ENCODE results near the gene ATP8B1. TPM values are rescaled to one million over a fixed set of nuclear protein-coding genes. Genes with fewer than 3 reads are reported as not detected.
"Not testable (repeated sequence)": the region's sequence is repeated elsewhere in the genome, so short reads cannot be mapped to it uniquely, and the experiment has no call there.

ATP8B1 gene
- total and polyA plus RNA-seq, 3 donors from 2014 or later: 1.6 to 3.0 (median 1.7) TPM

DNA sequence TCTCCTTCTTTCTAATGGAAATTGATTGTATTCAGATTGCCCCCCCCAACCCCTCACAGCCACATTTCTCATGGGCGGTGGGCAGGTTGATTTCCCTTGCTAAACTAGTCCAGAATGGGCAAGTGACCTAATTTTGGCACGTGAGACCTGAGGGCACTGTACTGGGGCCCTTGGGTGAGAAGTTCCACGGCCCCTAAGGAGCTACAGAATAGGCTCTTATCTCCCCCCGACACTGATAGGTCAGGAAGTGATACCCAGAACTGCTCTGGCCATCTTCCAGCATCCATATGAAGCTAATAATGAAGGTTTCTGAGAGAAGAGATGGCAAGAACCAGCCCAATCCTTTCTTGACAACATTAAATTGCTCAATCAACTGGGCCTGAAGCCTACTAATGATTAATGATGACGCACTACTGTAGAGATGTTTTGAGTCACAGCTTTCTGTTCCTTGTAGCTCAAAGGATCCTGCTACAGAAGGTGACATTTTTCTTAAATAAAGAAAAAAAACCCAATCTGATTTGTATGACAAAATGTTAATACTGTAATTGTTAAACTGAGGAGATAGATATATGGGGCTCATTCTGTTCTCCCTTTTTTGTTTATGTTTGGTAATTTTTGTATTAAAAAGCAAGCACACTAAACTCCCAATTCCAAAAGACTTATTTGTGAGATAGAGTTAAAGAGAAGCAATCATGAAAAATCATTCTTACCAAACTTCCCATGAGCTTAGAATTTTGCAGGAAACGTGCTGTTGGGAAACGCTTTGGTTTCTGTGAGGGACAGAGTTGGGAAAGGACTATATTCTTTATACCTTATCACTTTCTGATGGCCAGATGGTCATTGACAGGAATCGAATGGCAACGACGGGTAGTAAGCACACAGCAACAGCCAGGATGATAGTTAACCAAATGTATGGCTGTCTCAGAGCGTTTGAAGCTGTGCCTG lies 153.3 kb downstream of the ATP8B1 start:
- WGBS, 2 donors: 85 to 86% methylated on average over 11 of the region's 11 CpGs
- Histone ChIP-seq H3K9me3 (no peaks in the 10 kb centered on the region), H3K4me1 (no peaks in the 10 kb centered on the region), H3K4me3 (no peak overlapping the region), H3K27ac (no peak overlapping the region), H3K36me3 (ENCODE audit: low read depth, missing control alignments) (no peaks in the 10 kb centered on the region), H3K27me3 (no peaks in the 10 kb centered on the region)
- no peak for DNase-seq
- intact Hi-C loops (cut with DNase I; ENCODE audit: low total_unique reads): no loop called here
- TF ChIP-seq, protein P1, sequence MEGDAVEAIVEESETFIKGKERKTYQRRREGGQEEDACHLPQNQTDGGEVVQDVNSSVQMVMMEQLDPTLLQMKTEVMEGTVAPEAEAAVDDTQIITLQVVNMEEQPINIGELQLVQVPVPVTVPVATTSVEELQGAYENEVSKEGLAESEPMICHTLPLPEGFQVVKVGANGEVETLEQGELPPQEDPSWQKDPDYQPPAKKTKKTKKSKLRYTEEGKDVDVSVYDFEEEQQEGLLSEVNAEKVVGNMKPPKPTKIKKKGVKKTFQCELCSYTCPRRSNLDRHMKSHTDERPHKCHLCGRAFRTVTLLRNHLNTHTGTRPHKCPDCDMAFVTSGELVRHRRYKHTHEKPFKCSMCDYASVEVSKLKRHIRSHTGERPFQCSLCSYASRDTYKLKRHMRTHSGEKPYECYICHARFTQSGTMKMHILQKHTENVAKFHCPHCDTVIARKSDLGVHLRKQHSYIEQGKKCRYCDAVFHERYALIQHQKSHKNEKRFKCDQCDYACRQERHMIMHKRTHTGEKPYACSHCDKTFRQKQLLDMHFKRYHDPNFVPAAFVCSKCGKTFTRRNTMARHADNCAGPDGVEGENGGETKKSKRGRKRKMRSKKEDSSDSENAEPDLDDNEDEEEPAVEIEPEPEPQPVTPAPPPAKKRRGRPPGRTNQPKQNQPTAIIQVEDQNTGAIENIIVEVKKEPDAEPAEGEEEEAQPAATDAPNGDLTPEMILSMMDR (IDR thresholded peaks at IDR 0.05): no peak
- no peak for TF ChIP-seq POLR2A (IDR thresholded peaks at IDR 0.05)

DNA sequence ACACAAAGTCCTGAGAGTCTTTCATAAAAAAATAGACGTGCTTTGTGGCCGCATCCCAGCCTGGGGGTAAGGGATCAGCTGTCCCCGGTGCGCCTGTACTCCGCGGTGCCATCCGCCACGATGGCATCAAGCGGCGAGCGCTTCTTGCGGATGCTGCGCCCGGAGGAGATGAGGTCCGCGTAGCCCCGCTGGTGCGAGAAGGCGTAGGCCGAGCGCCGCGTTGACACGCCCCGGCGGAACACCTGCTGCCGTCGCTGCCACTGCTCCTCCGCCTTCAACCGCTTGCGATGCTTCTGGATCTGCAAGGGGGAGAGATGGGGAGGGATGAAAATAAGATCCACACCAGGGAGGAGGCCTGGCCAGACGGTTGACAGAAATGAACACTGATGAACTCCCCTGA lies 154.7 kb downstream of the ATP8B1 start:
- WGBS, 2 donors: 65 to 72% methylated on average over 20 to 32 of the region's 32 CpGs
- DNase-seq: no peak
- TF ChIP-seq POLR2A (IDR thresholded peaks at IDR 0.05): no peak
- TF ChIP-seq, protein P1 (IDR thresholded peaks at IDR 0.05): no peak
- Histone ChIP-seq H3K4me1 (no peaks in the 10 kb centered on the region), H3K4me3 (no peak overlapping the region), H3K36me3 (ENCODE audit: low read depth, missing control alignments) (no peaks in the 10 kb centered on the region), H3K27me3 (no peaks in the 10 kb centered on the region), H3K9me3 (no peaks in the 10 kb centered on the region), H3K27ac (no peak overlapping the region)
- intact Hi-C loops (cut with DNase I; ENCODE audit: low total_unique reads): no loop called here

DNA sequence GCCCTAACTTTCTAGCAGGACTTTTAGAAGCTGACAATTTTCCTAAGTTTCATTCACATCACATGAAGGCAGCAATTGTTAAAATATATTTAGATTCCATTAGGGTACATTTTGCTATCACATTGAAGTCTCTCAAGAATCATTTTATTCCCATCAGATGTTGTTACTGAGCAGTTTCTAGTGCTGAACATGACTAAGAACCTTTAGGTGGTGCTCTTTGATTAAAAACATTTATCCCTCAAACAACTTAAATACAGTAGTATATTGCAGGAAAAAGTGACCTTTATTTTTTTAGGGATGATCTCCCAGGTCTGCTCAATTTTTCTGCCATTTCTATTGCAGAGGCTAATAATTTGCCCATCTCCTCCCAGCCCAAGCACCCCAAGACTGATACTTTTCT lies 158.6 kb downstream of the ATP8B1 start:
- DNase-seq: no peak
- H3K27me3 ChIP-seq: no peaks in the 10 kb centered on the region
- no peaks in the 10 kb centered on the region for H3K36me3 ChIP-seq (ENCODE audit: low read depth, missing control alignments)
- no peak overlapping the region for H3K27ac ChIP-seq
- TF ChIP-seq, protein P1 (IDR thresholded peaks at IDR 0.05): no peak
- TF ChIP-seq POLR2A (IDR thresholded peaks at IDR 0.05): no peak
- H3K4me1 ChIP-seq: no peaks in the 10 kb centered on the region
- intact Hi-C loops (cut with DNase I; ENCODE audit: low total_unique reads): no loop called here
- H3K9me3 ChIP-seq: no peaks in the 10 kb centered on the region
- H3K4me3 ChIP-seq: no peak overlapping the region

DNA sequence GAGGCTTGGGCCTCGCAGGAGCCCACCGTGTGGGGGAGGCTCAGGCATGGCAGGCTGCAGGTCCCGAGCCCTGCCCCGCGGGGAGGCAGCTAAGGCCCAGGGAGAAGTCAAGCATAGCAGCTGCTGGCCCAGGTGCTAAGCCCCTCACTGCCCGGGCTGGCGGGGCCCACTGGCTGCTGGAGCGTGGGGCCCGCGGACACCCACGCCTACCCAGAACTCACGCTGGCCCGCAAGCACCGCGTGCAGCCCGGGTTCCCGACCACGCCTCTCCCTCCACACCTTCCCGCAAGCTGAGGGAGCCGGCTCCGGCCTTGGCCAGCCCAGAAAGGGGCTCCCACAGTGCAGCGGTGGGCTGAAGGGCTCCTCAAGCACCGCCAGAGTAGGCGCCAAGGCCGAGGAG lies 159.4 kb downstream of the ATP8B1 start:
- 92 to 96% methylated on average over 6 to 13 of the region's 25 CpGs for whole genome bisulfite sequencing, 2 donors
- H3K4me3 ChIP-seq; H3K27ac ChIP-seq; H3K27me3 ChIP-seq; H3K36me3 ChIP-seq (ENCODE audit: low read depth, missing control alignments); H3K4me1 ChIP-seq; H3K9me3 ChIP-seq; intact Hi-C loops (cut with DNase I; ENCODE audit: low total_unique reads); DNase-seq: not testable (repeated sequence)

DNA sequence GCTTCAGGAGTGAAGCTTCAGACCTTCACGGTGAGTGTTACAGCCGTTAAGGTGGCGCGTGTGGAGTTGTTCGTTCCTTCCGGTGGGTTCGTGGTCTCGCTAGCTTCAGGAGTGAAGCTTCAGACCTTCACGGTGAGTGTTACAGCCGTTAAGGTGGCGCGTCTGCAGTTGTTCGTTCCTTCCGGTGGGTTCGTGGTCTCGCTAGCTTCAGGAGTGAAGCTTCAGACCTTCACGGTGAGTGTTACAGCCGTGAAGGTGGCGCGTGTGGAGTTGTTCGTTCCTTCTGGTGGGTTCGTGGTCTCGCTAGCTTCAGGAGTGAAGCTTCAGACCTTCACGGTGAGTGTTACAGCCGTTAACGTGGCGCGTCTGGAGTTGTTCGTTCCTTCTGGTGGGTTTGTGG lies 160.7 kb downstream of the ATP8B1 start:
- DNase-seq; intact Hi-C loops (cut with DNase I; ENCODE audit: low total_unique reads); H3K27me3 ChIP-seq; H3K36me3 ChIP-seq (ENCODE audit: low read depth, missing control alignments); H3K4me3 ChIP-seq; H3K27ac ChIP-seq; H3K9me3 ChIP-seq; H3K4me1 ChIP-seq: not testable (repeated sequence)
- 97% methylated on average over 21 to 22 of the region's 29 CpGs for WGBS, 2 donors

DNA sequence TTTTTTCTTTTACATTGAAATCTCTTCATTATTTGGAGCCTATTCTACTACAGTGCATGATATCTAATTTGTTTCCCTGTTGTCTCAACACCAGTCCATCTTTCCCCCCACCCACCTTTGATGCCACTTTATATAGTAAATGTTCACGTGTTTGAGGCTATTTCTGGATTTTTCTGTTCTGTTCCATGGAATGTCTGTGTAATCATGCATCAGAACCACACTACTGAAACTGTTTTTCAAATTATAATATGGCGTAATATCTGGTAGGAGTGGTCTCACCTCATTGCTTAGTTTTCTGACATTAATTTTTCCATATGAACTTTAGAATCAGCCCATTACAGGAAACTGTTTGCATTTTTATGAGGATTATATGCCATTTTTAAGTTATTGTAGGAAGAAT lies 162.4 kb downstream of the ATP8B1 start:
- H3K36me3 ChIP-seq (ENCODE audit: low read depth, missing control alignments): no peaks in the 10 kb centered on the region
- no peak overlapping the region for H3K4me3 ChIP-seq
- TF ChIP-seq, protein P1 (IDR thresholded peaks at IDR 0.05): no peak
- TF ChIP-seq POLR2A (IDR thresholded peaks at IDR 0.05): no peak
- no peak overlapping the region for H3K27ac ChIP-seq
- no peaks in the 10 kb centered on the region for H3K27me3 ChIP-seq
- no peaks in the 10 kb centered on the region for H3K4me1 ChIP-seq
- 91 to 93% methylated on average over 2 of the region's 2 CpGs for WGBS, 2 donors
- DNase-seq: no peak
- no peaks in the 10 kb centered on the region for H3K9me3 ChIP-seq
- intact Hi-C loops (cut with DNase I; ENCODE audit: low total_unique reads): no loop called here

Measured in testis (tissue), 3 donors.